A673 (cell line): ENCODE data around the gene ZNF775. TPM values are rescaled to one million over a fixed set of nuclear protein-coding genes. Genes with fewer than 3 reads are reported as not detected.
A peak's percentile ranks its signal among the peaks of the same experiment; 100 is the strongest.

Experiments
- BruUV-seq: library from RNA; stranded (reverse); fragments of 400-500 nt; replicated peaks from 2 replicates; lab custom pipeline; 2021; lab: Mats Ljungman, UMichigan
- CTCF ChIA-PET: fragments of 300-600 bp; sonication (Branson Sonifier 250); formaldehyde crosslinking; loops from one replicate; lab custom pipeline; 2022; ENCODE audit warnings: antibody characterized with exemption; lab: Charles Lee
- POLR2A ChIA-PET: fragments of 300-600 bp; sonication (Branson Sonifier 250); formaldehyde crosslinking; loops from one replicate; lab custom pipeline; 2022; ENCODE audit warnings: antibody characterized with exemption; ENCODE audit not compliant: low non-redundant PET; lab: Charles Lee
- DNase-seq: peaks from one replicate; pipeline ENCODE4 v3.0.0-alpha.2; 2015; ENCODE audit warnings: low spot score
- H3K27ac ChIP-seq: fragments of 200-600 bp; sonication (generic); 2 replicates; pipeline ENCODE4 v1.5.1; 2016; ENCODE audit warnings: mixed run types, low read depth, mild to moderate bottlenecking, mixed read lengths, antibody characterized with exemption, low read length; ENCODE audit not compliant: poor library complexity, severe bottlenecking
- H3K27me3 ChIP-seq: fragments of 200-600 bp; sonication (generic); replicated peaks from 2 replicates; pipeline ENCODE4 v1.6.1; 2017; ENCODE audit warnings: mixed run types, low read depth, mild to moderate bottlenecking, mixed read lengths, antibody characterized with exemption, low read length; ENCODE audit not compliant: insufficient read depth, poor library complexity
- H3K36me3 ChIP-seq: fragments of 200-600 bp; sonication (generic); 2 replicates; pipeline ENCODE4 v1.6.1; 2016; ENCODE audit warnings: mixed run types, mild to moderate bottlenecking, mixed read lengths, antibody characterized with exemption, low read length; ENCODE audit not compliant: insufficient read depth, poor library complexity, severe bottlenecking
- H3K4me1 ChIP-seq: fragments of 200-600 bp; sonication (generic); 2 replicates; pipeline ENCODE4 v1.6.1; 2017; ENCODE audit warnings: mixed run types, mild to moderate bottlenecking, mixed read lengths, antibody characterized with exemption, low read length; ENCODE audit not compliant: insufficient read depth, poor library complexity, severe bottlenecking
- H3K4me3 ChIP-seq: fragments of 200-600 bp; sonication (generic); 2 replicates; pipeline ENCODE4 v1.5.1; 2016; ENCODE audit warnings: low read depth, mixed run types, mild to moderate bottlenecking, mixed read lengths, low read length; ENCODE audit not compliant: poor library complexity, severe bottlenecking
- H3K9me3 ChIP-seq: fragments of 200-600 bp; sonication (generic); 2 replicates; pipeline ENCODE4 v1.6.1; 2016; ENCODE audit warnings: mixed run types, low read depth, mild to moderate bottlenecking, mixed read lengths, antibody characterized with exemption, low read length; ENCODE audit not compliant: poor library complexity, severe bottlenecking
- EZH2 ChIP-seq: fragments of 200-600 bp; sonication (generic); IDR thresholded peaks from 2 replicates; pipeline ENCODE4 v1.6.1; 2017; ENCODE audit warnings: borderline replicate concordance, low read depth, mild to moderate bottlenecking, mixed read lengths, antibody characterized with exemption, low read length; ENCODE audit not compliant: poor library complexity, severe bottlenecking
- intact Hi-C: fragments of 100-400 bp; cut with micrococcal nuclease; formaldehyde crosslinking; loops from one replicate; pipeline ENCODE4 v1.10.0; 2022; ENCODE audit not compliant: unreplicated experiment
- total RNA-seq: library from RNA; stranded (reverse); gene quantifications from 2 replicates; pipeline ENCODE4 v1.2.3, GENCODE V29; 2021
- TF ChIP-seq, protein P1 (sequence below): fragments of 300-800, 200-600 bp; sonication (generic); conservative IDR thresholded peaks from 2 replicates; pipeline ENCODE4 v1.5.1; 2017; ENCODE audit warnings: low read depth, mild to moderate bottlenecking, antibody characterized with exemption, low read length, moderate library complexity, mixed read lengths

Gene ZNF775
- total RNA-seq, 1 experiment from 2014 or later: 12.1 TPM

DNA sequence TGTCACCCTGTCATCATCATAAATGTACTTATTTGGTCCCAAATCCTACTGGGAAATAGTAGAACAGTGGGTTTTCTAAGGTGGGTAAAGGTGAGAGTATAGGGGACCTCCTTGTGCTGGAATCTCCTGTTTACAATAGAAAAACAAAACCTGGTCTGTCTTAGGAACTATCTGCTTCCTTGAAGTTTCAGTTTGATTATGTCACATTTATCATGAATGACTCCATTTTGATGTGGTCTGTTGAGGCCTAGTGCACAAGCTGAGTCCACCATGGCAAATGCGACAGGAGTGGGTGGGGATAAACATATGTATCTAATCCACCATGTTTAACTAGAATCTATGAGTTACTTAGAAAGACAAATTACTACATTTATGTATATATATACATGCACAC lies 23.5 kb upstream of the ZNF775 start:
- Histone ChIP-seq H3K27ac (no peak overlapping the region), H3K4me1 (peaks cover 25% of the 10 kb centered on the region), H3K27me3 (no peaks in the 10 kb centered on the region), H3K4me3 (no peak overlapping the region), H3K36me3 (no peaks in the 10 kb centered on the region), H3K9me3 (no peaks in the 10 kb centered on the region)
- no peak for DNase-seq
- intact Hi-C loops: loop anchor here (5.0 kb wide), 1 partner anchor 67 kb away; no protein-coding TSS in a partner anchor
- TF ChIP-seq, protein P1, sequence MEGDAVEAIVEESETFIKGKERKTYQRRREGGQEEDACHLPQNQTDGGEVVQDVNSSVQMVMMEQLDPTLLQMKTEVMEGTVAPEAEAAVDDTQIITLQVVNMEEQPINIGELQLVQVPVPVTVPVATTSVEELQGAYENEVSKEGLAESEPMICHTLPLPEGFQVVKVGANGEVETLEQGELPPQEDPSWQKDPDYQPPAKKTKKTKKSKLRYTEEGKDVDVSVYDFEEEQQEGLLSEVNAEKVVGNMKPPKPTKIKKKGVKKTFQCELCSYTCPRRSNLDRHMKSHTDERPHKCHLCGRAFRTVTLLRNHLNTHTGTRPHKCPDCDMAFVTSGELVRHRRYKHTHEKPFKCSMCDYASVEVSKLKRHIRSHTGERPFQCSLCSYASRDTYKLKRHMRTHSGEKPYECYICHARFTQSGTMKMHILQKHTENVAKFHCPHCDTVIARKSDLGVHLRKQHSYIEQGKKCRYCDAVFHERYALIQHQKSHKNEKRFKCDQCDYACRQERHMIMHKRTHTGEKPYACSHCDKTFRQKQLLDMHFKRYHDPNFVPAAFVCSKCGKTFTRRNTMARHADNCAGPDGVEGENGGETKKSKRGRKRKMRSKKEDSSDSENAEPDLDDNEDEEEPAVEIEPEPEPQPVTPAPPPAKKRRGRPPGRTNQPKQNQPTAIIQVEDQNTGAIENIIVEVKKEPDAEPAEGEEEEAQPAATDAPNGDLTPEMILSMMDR: no peak
- TF ChIP-seq EZH2: no peak
- ChIA-PET POLR2A (no interaction called here), CTCF (interaction anchor here (0.7 kb wide), 1 partner anchor 34 kb away, joined by 8 read pairs; no protein-coding TSS in a partner anchor)
- no TSS peak for BruUV-seq

DNA sequence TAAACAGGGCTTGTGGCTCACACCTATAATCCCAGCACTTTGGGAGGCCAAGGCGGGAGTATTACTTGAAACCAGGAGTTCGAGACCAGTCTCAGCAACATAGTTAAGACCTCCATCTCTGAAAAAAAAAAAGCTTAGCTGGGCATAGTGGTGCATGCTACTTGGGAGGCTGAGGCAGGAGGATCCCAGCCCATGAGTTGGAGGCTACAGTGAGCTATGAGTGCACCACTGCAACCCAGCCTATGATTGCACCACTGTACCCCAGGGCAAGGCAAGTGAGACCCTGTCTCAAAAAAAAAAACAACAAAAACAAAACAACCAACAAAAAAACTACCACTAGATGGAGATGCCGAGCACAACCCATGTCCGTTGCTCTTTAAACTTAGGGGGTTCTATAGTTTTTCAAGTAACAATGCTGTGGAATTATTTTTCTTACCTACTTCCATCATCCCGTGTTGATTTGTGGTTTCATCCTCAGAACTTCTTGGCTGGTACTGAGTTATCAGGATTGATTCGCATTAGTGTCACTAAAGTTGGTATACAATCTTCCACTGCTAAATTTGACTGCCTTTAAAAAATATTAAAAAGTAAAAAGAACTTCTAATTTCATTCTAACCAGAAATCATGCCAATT lies 22.7 kb upstream of the ZNF775 start:
- no peaks in the 10 kb centered on the region for H3K9me3 ChIP-seq
- TF ChIP-seq EZH2: no peak
- TF ChIP-seq, protein P1: peak; percentile 81
- H3K4me1 ChIP-seq: peaks cover 25% of the 10 kb centered on the region
- peak; percentile 67 for DNase-seq
- H3K36me3 ChIP-seq: no peaks in the 10 kb centered on the region
- H3K27ac ChIP-seq: no peak overlapping the region
- ChIA-PET POLR2A (no interaction called here), CTCF (interaction anchor here (0.6 kb wide), 1 partner anchor 10 kb away, joined by 5 read pairs; no protein-coding TSS in a partner anchor)
- no peak overlapping the region for H3K4me3 ChIP-seq
- intact Hi-C loops: loop anchor here (5.0 kb wide), 1 partner anchor 66 kb away; no protein-coding TSS in a partner anchor
- no TSS peak for BruUV-seq
- H3K27me3 ChIP-seq: no peaks in the 10 kb centered on the region

DNA sequence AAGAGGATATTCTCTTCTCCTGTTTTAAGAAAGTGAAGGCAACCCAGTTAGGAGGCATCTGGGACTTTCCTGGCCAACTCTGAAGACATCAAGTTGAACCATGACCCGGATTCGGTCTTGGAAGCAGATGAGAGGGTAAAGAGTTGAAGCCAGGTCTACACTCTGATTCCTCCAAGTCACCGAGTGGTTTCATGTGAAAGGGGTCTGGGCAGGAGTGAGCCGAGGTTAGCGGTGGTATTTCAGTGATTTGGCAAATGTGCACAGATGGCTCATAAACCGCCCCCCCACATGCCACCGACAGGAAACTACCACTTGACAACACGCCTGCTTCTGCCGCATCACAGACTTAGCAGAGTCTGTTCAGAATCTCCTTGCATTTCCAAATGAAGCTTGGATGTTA lies 21.9 kb upstream of the ZNF775 start:
- ChIA-PET CTCF (no interaction called here), POLR2A (interaction anchor here (0.6 kb wide), 1 partner anchor 601 kb away, joined by 4 read pairs; no protein-coding TSS in a partner anchor)
- BruUV-seq: TSS peak; percentile 51
- peak overlapping the region; percentile 75 for H3K27ac ChIP-seq
- H3K36me3 ChIP-seq: no peaks in the 10 kb centered on the region
- peaks cover 26% of the 10 kb centered on the region for H3K4me1 ChIP-seq
- intact Hi-C loops: loop anchor here (5.0 kb wide), 1 partner anchor 65 kb away; no protein-coding TSS in a partner anchor
- no peak for TF ChIP-seq EZH2
- TF ChIP-seq, protein P1: no peak
- H3K9me3 ChIP-seq: no peaks in the 10 kb centered on the region
- H3K4me3 ChIP-seq: no peak overlapping the region
- peak; percentile 88 for DNase-seq
- H3K27me3 ChIP-seq: no peaks in the 10 kb centered on the region
